Naive thymus-derived CD8-positive, alpha-beta T cell (primary cell): ENCODE measurements around the gene SIN3B. TPM values are rescaled to one million over a fixed set of nuclear protein-coding genes. Genes with fewer than 3 reads are reported as not detected.
"Not testable (repeated sequence)": the region's sequence is repeated elsewhere in the genome, so short reads cannot be mapped to it uniquely, and the experiment has no call there.

ENCODE experiments used
- ATAC-seq, 2 donors: fragments of 150-1000 bp; cut with Tn5 transposase in 1 of 2; sonication (Bioruptor Pico), chemical (Tn5 transposase) in 1 of 2; 1 replicate in 1 of 2; 2 replicates in 1 of 2; pipeline ENCODE4 v1.10.0; 2021; ENCODE audit warnings: mild to moderate bottlenecking in 2 of 2, moderate library complexity in 2 of 2
- POLR2A ChIA-PET: fragments of 350-600 bp; sonication (Branson Sonifier 250); formaldehyde crosslinking; loops from one replicate; lab custom pipeline; 2021; ENCODE audit warnings: antibody characterized with exemption; lab: Charles Lee
- DNase-seq, 10 donors: peaks; one replicate each; pipeline versions ENCODE4 v3.0.0 to v3.0.0-alpha.2; 2020 to 2022
- H3K27ac Mint-ChIP-seq, 10 donors: one replicate each; pipeline ENCODE4 v1.8.0; 2020 to 2022; ENCODE audit warnings: mild to moderate bottlenecking in 10 of 10, mixed read lengths in 10 of 10, moderate library complexity in 4 of 10, inconsistent platforms in 1 of 10
- H3K27me3 Mint-ChIP-seq, 5 donors: one replicate each; pipeline ENCODE4 v1.8.0; 2021 to 2022; ENCODE audit warnings: mixed read lengths in 5 of 5
- H3K36me3 Mint-ChIP-seq, 3 donors: one replicate each; pipeline ENCODE4 v1.8.0; 2020 to 2022; ENCODE audit warnings: mixed read lengths in 3 of 3, mild to moderate bottlenecking in 2 of 3, inconsistent platforms in 1 of 3
- H3K4me1 Mint-ChIP-seq, 4 donors: one replicate each; pipeline ENCODE4 v1.8.0; 2021 to 2022; ENCODE audit warnings: mixed read lengths in 4 of 4
- H3K4me3 Mint-ChIP-seq, 10 donors: one replicate each; pipeline ENCODE4 v1.8.0; 2020 to 2022; ENCODE audit warnings: mild to moderate bottlenecking in 10 of 10, mixed read lengths in 10 of 10, moderate library complexity in 6 of 10, inconsistent platforms in 1 of 10
- H3K9me3 Mint-ChIP-seq, 9 donors: one replicate each; pipeline ENCODE4 v1.8.0; 2020 to 2022; ENCODE audit warnings: mixed read lengths in 9 of 9, mild to moderate bottlenecking in 3 of 9, inconsistent platforms in 1 of 9, moderate library complexity in 1 of 9
- polyA plus RNA-seq, 3 donors: library from polyadenylated mRNA; unstranded; fragments of 300-500 nt; fragmentation: Illumina TruSeq; gene quantifications; one replicate each; pipeline ENCODE4 v1.2.3, GENCODE V29; 2021
- total RNA-seq, 8 experiments: library from RNA in 2 of 8; stranded (reverse) in 2 of 8; gene quantifications; one replicate each; pipeline ENCODE4 v1.2.3 and lab custom pipeline; 2021 to 2026

The SIN3B gene
- total and polyA plus RNA-seq, 5 experiments from 2014 or later = 2.2 to 104 (median 5.2) TPM

DNA sequence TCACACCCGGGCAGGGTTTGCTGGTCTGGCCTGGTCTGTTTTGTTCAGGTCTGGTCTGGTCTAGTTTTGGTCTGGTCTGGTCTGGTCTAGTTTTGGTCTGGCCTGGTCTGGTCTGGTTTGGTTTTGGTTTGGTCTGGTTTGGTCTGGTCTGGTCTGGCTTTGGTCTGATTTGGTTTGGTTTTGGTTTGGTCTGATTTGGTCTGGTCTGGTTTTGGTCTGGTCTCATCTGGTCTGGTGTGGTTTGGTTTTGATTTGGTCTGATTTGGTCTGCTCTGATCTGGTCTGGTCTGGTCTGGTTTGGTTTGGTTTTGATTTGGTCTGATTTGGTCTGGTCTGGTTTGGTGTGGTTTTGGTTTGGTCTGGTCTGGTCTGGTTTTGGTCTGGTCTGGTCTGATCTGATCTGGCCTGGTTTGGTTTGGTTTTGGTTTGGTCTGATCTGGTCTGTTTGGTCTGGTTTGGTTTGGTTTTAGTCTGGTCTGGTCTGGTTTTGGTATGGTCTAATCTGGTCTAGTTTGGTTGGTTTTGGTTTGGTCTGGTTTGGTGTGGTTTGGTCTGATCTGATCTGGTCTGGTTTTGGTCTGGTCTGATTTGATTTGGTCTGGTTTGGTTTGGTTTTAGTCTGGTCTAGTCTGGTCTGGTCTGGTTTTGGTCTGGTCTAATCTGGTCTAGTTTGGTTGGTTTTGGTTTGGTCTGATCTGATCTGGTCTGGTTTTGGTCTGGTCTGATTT, 45.2 kb downstream of the SIN3B start:
- no peaks in the 10 kb centered on the region for H3K27me3 Mint-ChIP-seq
- DNase-seq = peak in 1 of 10 donors; percentile 5
- peak overlapping the region; percentile 64 to 94 (median 86) for H3K27ac Mint-ChIP-seq
- peak overlapping the region in 2 of 10 donors; percentile 20 to 24 for H3K4me3 Mint-ChIP-seq
- POLR2A ChIA-PET = no interaction called here
- peaks cover 14 to 23% (median 18%) of the 10 kb centered on the region in 4 donors for H3K4me1 Mint-ChIP-seq
- H3K36me3 Mint-ChIP-seq = peaks cover 0 to 62% (median 18%) of the 10 kb centered on the region in 3 donors
- no peak for ATAC-seq
- H3K9me3 Mint-ChIP-seq = peaks cover 0 to 2% (median 0%) of the 10 kb centered on the region in 9 donors

DNA sequence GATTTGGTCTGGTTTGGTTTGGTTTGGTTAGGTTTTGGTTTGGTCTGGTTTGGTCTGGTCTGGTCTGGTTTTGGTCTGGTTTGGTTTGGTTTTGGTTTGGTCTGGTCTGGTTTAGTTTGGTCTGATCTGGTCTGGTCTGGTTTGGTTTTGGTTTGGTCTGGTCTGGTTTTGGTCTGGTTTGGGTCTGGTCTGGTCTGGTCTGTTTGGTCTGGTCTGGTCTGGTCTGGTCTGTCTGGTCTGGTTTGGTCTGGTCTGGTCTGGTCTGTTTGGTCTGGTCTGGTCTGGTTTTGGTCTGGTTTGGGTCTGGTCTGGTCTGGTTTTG, 45.7 kb downstream of the SIN3B start:
- Mint-ChIP-seq H3K4me1 (peaks cover 14 to 23% (median 18%) of the 10 kb centered on the region in 4 donors), H3K36me3 (peaks cover 0 to 67% (median 21%) of the 10 kb centered on the region in 3 donors), H3K27ac (peak overlapping the region; percentile 64 to 94 (median 86))
- DNase-seq, H3K4me3 Mint-ChIP-seq, ATAC-seq, H3K9me3 Mint-ChIP-seq, H3K27me3 Mint-ChIP-seq, POLR2A ChIA-PET: not testable (repeated sequence)

DNA sequence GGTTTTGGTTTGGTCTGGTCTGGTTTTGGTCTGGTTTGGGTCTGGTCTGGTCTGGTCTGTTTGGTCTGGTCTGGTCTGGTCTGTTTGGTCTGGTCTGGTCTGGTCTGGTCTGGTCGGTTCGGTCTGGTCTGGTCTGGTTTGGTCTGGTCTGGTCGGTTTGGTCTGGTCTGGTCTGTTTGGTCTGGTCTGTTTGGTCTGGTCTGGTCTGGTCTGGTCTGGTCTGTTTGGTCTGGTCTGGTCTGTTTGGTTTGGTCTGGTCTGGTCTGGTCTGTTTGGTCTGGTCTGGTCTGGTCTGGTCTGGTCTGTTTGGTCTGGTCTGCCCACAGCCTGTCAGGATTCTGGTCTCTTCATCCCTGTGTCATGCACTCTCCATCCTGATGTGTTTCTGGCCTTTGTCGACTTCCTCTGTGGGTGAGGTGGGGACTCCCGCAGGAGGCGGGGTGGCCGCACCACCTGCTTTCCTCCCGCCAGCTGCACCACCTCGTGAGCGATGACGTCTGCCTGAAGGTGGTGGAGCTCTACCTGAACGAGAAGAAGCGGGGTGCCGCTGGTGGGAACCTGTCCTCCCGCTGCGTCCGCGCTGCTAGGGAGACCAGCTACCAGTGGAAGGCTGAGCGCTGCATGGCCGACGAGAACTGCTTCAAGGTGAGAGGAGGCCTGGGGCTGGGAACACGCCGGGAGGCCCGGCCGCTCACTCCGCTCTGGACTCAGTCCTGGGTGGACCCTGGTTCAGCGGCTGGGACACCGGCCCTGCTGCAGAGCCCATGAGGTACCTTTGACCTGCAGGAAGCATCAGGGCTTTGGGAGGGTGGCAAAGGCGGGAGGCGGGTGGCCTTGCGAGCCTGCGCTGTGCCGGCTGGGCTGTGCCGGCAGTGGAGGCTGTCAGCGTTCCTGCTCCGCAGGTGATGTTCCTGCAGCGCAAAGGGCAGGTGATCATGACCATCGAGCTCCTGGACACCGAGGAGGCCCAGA, 46.7 kb downstream of the SIN3B start:
- ATAC-seq (peak in 1 of 2 donors; percentile 53), DNase-seq (peak in 4 of 10 donors; percentile 7 to 32 (median 16))
- POLR2A ChIA-PET = no interaction called here
- H3K36me3 Mint-ChIP-seq = peaks cover 4 to 67% (median 29%) of the 10 kb centered on the region in 3 donors
- peaks cover 0 to 6% (median 0%) of the 10 kb centered on the region in 9 donors for H3K9me3 Mint-ChIP-seq
- H3K4me1 Mint-ChIP-seq = peaks cover 14 to 23% (median 18%) of the 10 kb centered on the region in 4 donors
- H3K27ac Mint-ChIP-seq = peak overlapping the region in 5 of 10 donors; percentile 40 to 94 (median 67)
- peak overlapping the region in 1 of 10 donors; percentile 30 for H3K4me3 Mint-ChIP-seq
- H3K27me3 Mint-ChIP-seq = no peaks in the 10 kb centered on the region

DNA sequence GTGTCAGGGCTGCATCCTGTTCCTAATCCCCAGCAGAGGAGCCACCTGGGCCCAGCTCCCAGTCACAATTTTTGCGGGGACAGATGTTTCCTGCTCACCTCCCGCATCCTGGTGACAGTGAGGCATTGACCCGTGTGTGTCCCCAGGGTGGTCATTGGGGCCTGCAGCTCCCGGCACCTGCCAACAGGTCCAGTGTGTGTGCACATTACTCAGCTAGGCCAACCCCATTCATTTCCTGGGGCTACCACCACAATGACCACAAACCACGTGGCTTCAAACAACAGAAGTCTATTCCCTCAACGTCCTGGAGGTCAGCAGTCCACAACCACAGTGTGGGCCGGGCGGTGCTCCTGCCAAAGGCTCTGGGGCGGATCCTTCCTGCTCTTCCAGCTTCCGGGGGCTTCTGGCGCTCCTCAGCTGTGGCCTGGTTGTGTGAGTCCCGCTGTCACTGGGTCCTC, 47.7 kb downstream of the SIN3B start:
- POLR2A ChIA-PET = no interaction called here
- DNase-seq (no peak), ATAC-seq (no peak)
- Mint-ChIP-seq H3K36me3 (peaks cover 6 to 63% (median 31%) of the 10 kb centered on the region in 3 donors), H3K4me1 (peaks cover 14 to 23% (median 18%) of the 10 kb centered on the region in 4 donors), H3K9me3 (peaks cover 0 to 15% (median 3%) of the 10 kb centered on the region in 9 donors), H3K27me3 (no peaks in the 10 kb centered on the region), H3K4me3 (no peak overlapping the region), H3K27ac (peak overlapping the region in 3 of 10 donors; percentile 53 to 78 (median 67))

DNA sequence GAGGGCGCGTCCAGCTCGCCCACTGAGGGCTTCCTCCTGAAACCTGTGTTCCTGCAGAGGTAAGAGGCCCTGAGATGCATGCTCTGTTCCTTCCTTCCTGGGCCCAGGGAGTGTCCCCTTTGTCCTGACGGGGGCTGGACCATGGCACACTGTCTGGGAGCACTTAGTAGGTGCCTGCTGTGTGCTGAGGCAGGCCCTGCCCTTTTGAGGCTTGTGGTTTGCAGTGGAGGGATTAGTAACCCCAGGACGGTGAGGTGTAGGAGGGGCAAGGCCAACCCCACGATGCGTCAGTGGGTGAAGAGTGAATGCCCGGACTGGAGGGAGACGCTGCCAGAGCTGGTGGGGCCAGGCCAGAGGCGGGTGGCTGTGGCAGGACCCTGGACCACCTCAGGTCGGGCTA, 48.4 kb downstream of the SIN3B start:
- Mint-ChIP-seq H3K4me1 (peaks cover 14 to 23% (median 18%) of the 10 kb centered on the region in 4 donors), H3K27ac (peak overlapping the region in 3 of 10 donors; percentile 16 to 74 (median 29)), H3K36me3 (peaks cover 13 to 58% (median 34%) of the 10 kb centered on the region in 3 donors), H3K27me3 (no peaks in the 10 kb centered on the region), H3K9me3 (peaks cover 3 to 22% (median 10%) of the 10 kb centered on the region in 9 donors), H3K4me3 (no peak overlapping the region)
- no peak for DNase-seq
- POLR2A ChIA-PET = no interaction called here
- no peak for ATAC-seq

DNA sequence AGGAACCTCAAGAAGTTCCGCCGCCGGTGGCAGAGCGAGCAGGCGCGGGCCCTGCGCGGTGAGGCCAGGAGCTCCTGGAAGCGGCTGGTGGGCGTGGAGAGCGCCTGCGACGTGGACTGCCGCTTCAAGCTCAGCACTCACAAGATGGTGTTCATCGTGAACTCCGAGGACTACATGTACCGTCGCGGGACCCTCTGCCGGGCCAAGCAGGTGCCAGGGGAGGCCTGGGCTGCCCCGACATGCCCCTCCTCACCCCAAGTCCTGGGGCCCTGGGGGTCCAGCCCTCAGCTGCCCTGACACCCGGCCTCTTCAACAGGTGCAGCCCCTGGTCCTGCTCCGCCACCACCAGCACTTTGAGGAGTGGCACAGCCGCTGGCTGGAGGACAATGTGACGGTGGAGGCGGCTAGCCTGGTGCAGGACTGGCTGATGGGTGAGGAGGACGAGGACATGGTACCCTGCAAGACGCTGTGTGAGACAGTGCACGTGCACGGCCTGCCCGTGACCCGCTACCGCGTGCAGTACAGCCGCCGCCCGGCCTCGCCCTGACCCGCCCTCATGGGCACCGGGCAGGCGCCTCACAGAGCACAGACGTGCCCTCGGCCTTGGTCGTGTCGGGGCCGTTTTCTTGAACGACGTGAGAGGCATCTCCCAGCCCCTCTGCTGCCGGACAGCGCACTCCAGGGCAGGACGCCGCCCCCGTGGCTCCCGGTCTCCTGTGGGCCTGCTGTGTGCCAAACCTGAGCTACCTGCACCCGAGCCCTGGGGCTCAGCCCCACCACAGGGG, 49.2 kb downstream of the SIN3B start:
- no peak for ATAC-seq
- POLR2A ChIA-PET = no interaction called here
- Mint-ChIP-seq H3K27me3 (peaks cover 0 to 4% (median 2%) of the 10 kb centered on the region in 5 donors), H3K9me3 (peaks cover 3 to 30% (median 18%) of the 10 kb centered on the region in 9 donors), H3K36me3 (peaks cover 18 to 59% (median 40%) of the 10 kb centered on the region in 3 donors), H3K27ac (peak overlapping the region in 1 of 10 donors; percentile 16), H3K4me1 (peaks cover 14 to 23% (median 18%) of the 10 kb centered on the region in 4 donors), H3K4me3 (no peak overlapping the region)
- DNase-seq = no peak

DNA sequence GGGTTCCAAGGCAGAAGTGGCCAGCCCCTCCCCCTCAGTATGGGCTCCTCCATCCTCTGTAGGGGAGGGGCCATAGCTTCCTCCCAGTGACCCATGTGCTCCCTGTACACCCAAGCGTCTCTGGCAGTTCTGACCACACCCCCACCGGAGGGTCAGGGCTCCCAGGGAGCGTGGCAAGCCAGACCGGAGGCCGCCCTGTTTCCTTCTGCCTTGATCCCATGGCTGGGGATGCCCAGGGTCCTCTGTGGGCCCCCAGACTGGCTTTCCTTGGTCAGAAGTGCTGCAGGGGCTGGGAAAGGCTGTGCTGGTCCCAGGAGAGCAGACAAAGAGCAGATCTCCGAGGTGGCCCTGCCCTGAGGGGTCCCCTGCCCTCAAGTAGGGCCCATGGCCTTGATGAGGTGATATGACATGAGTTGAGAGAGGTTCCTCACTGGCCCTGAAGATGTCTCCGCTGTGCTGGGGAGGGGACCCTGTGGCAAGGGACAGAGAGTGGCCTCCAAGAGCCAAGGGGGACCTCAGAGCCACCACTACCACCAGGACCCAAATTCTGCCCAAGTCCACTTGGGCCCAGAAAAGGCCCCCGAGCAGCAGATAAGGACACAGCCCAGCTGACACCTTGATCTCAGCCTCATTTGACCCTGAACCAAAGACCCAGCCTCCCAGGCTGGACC, 51.8 kb downstream of the SIN3B start:
- H3K27ac Mint-ChIP-seq = no peak overlapping the region
- POLR2A ChIA-PET = no interaction called here
- peak overlapping the region in 1 of 10 donors; percentile 4 for H3K4me3 Mint-ChIP-seq
- H3K9me3 Mint-ChIP-seq = peaks cover 3 to 36% (median 18%) of the 10 kb centered on the region in 9 donors
- peaks cover 18 to 46% (median 38%) of the 10 kb centered on the region in 3 donors for H3K36me3 Mint-ChIP-seq
- H3K4me1 Mint-ChIP-seq = peaks cover 1 to 4% (median 1%) of the 10 kb centered on the region in 4 donors
- no peak for ATAC-seq
- no peak for DNase-seq
- peaks cover 0 to 6% (median 2%) of the 10 kb centered on the region in 5 donors for H3K27me3 Mint-ChIP-seq

DNA sequence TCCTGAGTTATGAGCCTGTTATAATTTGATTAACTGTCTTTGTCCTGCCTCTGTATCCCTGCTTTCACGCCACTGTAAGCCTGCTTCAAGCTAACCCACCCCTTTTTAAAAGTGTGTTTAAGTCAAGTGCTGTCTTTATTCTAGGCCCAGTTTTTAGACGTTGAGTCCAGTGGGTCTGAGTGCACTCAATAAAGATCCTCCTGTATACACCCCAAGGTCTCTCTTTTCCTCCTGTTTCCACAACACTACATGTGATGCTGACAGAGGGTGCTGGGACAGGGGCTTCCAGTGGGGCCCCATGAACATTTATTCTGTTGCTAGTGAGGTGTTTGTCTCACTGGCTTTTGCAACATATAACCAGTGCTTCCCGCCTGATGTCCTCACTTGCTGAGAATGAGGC, 52.9 kb downstream of the SIN3B start:
- peaks cover 18 to 39% (median 38%) of the 10 kb centered on the region in 3 donors for H3K36me3 Mint-ChIP-seq
- DNase-seq (no peak), ATAC-seq (no peak)
- H3K27ac Mint-ChIP-seq = no peak overlapping the region
- no peak overlapping the region for H3K4me3 Mint-ChIP-seq
- H3K4me1 Mint-ChIP-seq = peaks cover 0 to 2% (median 0%) of the 10 kb centered on the region in 4 donors
- peaks cover 3 to 36% (median 18%) of the 10 kb centered on the region in 9 donors for H3K9me3 Mint-ChIP-seq
- H3K27me3 Mint-ChIP-seq = peaks cover 0 to 8% (median 2%) of the 10 kb centered on the region in 5 donors
- POLR2A ChIA-PET = no interaction called here

DNA sequence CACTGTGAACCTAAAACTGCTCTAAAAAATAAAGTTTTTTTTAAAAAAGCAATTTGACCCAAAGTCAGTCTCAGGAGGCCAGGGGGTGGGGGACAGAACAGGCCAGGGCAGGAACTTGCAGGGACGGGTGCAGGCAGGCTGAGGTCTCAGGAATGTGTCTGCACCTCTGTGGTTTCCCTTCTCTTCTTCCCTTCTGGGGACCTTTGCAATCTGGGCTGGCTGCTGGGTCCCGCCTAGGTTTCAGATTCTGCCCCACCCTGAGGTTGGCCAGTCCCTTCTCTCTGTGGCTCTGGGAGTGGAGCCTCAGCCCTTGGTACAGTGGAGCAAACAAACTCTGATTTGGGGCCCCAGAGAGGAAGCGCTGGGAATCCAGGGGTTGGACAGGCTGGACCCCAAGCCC, 54.3 kb downstream of the SIN3B start:
- peaks cover 3 to 36% (median 18%) of the 10 kb centered on the region in 9 donors for H3K9me3 Mint-ChIP-seq
- peaks cover 1 to 3% (median 2%) of the 10 kb centered on the region in 4 donors for H3K4me1 Mint-ChIP-seq
- H3K4me3 Mint-ChIP-seq = no peak overlapping the region
- peaks cover 18 to 35% (median 29%) of the 10 kb centered on the region in 3 donors for H3K36me3 Mint-ChIP-seq
- H3K27ac Mint-ChIP-seq = peak overlapping the region in 1 of 10 donors; percentile 25
- POLR2A ChIA-PET = no interaction called here
- DNase-seq (no peak), ATAC-seq (no peak)
- peaks cover 0 to 18% (median 3%) of the 10 kb centered on the region in 5 donors for H3K27me3 Mint-ChIP-seq

DNA sequence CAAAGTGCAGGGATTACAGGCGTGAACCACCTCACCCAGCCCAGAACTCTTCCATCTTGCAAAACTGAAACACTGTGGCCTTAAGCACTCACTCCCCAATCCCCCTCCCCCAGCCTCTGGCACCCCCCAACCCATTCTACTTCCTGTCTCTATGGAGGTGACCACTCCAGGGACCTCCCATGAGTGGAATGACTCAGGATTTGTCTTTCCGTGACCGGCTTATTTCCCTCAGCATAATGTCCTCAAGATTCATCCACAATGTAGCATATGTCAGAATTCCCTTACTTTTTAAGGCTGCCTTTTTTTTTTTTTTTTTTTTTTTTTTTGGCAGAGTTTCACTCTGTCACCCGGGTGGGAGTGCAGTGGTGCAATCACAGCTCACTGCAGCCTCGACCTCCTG, 56.0 kb downstream of the SIN3B start:
- Mint-ChIP-seq H3K4me3 (no peak overlapping the region), H3K27ac (no peak overlapping the region), H3K9me3 (peaks cover 3 to 34% (median 18%) of the 10 kb centered on the region in 9 donors), H3K27me3 (peaks cover 0 to 27% (median 4%) of the 10 kb centered on the region in 5 donors), H3K36me3 (peaks cover 13 to 24% (median 17%) of the 10 kb centered on the region in 3 donors), H3K4me1 (peaks cover 5 to 13% (median 7%) of the 10 kb centered on the region in 4 donors)
- ATAC-seq (no peak), DNase-seq (no peak)
- POLR2A ChIA-PET = no interaction called here

DNA sequence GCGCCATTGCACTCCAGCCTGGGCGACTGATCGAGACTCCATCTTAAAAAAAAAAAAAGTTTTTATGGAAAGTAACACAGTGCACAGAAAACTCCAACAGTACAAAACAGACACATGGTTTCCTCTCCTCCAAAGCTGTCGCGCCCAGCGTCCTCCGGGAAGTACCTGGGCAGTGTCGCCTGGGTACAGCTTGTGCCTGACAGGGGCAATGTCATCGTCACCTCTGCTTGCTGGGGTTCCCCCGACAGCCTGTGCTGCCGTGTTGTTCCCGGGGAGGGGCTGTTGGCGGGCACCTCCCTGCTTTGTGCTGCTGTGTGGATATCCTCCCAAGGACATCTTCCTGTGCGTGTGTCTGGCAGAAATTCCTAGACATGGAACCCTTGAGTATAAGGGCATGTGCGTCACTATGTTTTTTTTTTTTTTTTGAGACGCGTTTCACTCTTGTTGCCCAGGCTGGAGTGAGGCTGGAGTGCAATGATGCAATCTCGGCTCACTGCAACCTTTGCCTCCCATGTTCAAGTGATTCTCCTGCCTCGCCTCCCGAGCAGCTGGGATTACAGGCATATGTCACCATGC, 57.2 kb downstream of the SIN3B start:
- no peak for DNase-seq
- peaks cover 2 to 14% (median 14%) of the 10 kb centered on the region in 3 donors for H3K36me3 Mint-ChIP-seq
- no peak for ATAC-seq
- H3K4me3 Mint-ChIP-seq = no peak overlapping the region
- H3K4me1 Mint-ChIP-seq = peaks cover 5 to 13% (median 9%) of the 10 kb centered on the region in 4 donors
- POLR2A ChIA-PET = no interaction called here
- peaks cover 3 to 31% (median 18%) of the 10 kb centered on the region in 9 donors for H3K9me3 Mint-ChIP-seq
- H3K27me3 Mint-ChIP-seq = peaks cover 0 to 29% (median 4%) of the 10 kb centered on the region in 5 donors
- no peak overlapping the region for H3K27ac Mint-ChIP-seq
